ENCODE results near the gene MED22.

MED22 gene

GRCh38 chr9:133382507-133383141 lies 34.7 kb upstream of the MED22 start (continued):
- TF ChIP-seq TCF7L2 (IDR thresholded peaks at IDR 0.05; ENCODE audit: borderline replicate concordance, low read depth, low read length) (no peak), ZNF394 (tag by site-specific recombination; IDR thresholded peaks at IDR 0.05; ENCODE audit: borderline replicate concordance) (no peak), ZBTB20 (tag by site-specific recombination; IDR thresholded peaks at IDR 0.05) (peak; percentile 28; the same call in 1 of the 2 replicates), SALL2 (tag by site-specific recombination; IDR thresholded peaks at IDR 0.05; ENCODE audit: borderline replicate concordance) (0 out of 2 replicates have a peak, but pooled peaks have one; percentile 66), ZNF157 (tag by site-specific recombination; IDR thresholded peaks at IDR 0.05) (0 out of 2 replicates have a peak, but pooled peaks have one; percentile 14), ZNF398 (tag by site-specific recombination; IDR thresholded peaks at IDR 0.05) (peak; percentile 6; the same call in 1 of the 2 replicates), ZNF488 (tag by site-specific recombination; IDR thresholded peaks at IDR 0.05) (peak; percentile 31; the same call in 1 of the 2 replicates)

GRCh38 chr9:133380734-133381133 lies 32.8 kb upstream of the MED22 start:
- Histone ChIP-seq H3K4me1 (ENCODE audit: control insufficient read depth, insufficient read depth, low read length) (peaks cover 5% of the 10 kb centered on the region), H3K4me3 (ENCODE audit: low read depth, low read length) (no peak overlapping the region), H3K27ac (ENCODE audit: extremely low read depth, low read depth, low read length) (no peak overlapping the region), H3K36me3 (ENCODE audit: control insufficient read depth in 2 of 2, insufficient read depth in 1 of 2, low read length in 2 of 2) (no peaks in the 10 kb centered on the region), H3K9me3 (ENCODE audit: control insufficient read depth, insufficient read depth, low read depth, low read length) (no peaks in the 10 kb centered on the region)
- TF ChIP-seq PRDM2 (tag by site-specific recombination; IDR thresholded peaks at IDR 0.05; ENCODE audit: borderline replicate concordance) (no peak), ZNF549 (tag by site-specific recombination; IDR thresholded peaks at IDR 0.05) (no peak), ZNF362 (tag by site-specific recombination; IDR thresholded peaks at IDR 0.05) (0 out of 2 replicates have a peak, but pooled peaks have one; percentile 23), ZNF707 (tag by site-specific recombination; IDR thresholded peaks at IDR 0.05) (no peak), ZFP41 (tag by site-specific recombination; IDR thresholded peaks at IDR 0.05; ENCODE audit: borderline replicate concordance) (no peak)
- ChIA-PET POLR2A (interaction anchor here (0.7 to 1.0 kb wide), 2 partner anchors 15 to 27 kb away, joined by 3 read pairs; no protein-coding TSS in a partner anchor), CTCF (interaction anchor here (0.8 to 1.6 kb wide), 3 partner anchors 17 to 195 kb away, joined by 3 to 6 read pairs (median 5); no protein-coding TSS in a partner anchor)

Measured in HEK293 (cell line).